Measurements from ENCODE around the gene ZNF260. TPM values are rescaled to one million over a fixed set of nuclear protein-coding genes. Genes with fewer than 3 reads are reported as not detected.

The ZNF260 gene
- total RNA-seq, 1 donor from 2014 or later, result 6.6 TPM

DNA sequence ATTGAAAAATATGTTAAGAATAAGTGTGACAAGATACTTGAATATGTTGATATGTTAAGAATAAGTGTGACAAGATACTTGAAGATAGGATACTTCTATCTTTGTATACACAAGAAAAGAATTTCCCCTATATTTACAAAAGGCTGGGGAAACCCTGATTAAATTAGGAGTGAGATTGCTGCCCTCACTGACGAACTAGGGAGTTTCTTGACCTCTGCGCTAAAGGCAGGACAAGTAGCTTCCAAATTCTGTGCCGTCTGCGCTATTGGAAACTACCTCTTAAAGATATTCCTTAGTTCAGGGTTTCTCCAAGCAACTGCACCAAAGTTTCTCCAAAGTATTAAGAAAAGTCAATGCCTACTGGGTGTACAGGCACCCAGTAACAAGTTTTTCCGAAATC lies 730 bp downstream of the ZNF260 start:
- no peak for FAIRE-seq
- TF ChIP-seq, protein P1, sequence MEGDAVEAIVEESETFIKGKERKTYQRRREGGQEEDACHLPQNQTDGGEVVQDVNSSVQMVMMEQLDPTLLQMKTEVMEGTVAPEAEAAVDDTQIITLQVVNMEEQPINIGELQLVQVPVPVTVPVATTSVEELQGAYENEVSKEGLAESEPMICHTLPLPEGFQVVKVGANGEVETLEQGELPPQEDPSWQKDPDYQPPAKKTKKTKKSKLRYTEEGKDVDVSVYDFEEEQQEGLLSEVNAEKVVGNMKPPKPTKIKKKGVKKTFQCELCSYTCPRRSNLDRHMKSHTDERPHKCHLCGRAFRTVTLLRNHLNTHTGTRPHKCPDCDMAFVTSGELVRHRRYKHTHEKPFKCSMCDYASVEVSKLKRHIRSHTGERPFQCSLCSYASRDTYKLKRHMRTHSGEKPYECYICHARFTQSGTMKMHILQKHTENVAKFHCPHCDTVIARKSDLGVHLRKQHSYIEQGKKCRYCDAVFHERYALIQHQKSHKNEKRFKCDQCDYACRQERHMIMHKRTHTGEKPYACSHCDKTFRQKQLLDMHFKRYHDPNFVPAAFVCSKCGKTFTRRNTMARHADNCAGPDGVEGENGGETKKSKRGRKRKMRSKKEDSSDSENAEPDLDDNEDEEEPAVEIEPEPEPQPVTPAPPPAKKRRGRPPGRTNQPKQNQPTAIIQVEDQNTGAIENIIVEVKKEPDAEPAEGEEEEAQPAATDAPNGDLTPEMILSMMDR (IDR thresholded peaks at IDR 0.05; ENCODE audit: insufficient read depth, low read length, severe bottlenecking), result no peak
- no peaks in the 10 kb centered on the region for H3K36me3 ChIP-seq (ENCODE audit: control insufficient read depth, insufficient read depth, low read length)
- no peaks in the 10 kb centered on the region for H3K27me3 ChIP-seq (ENCODE audit: control insufficient read depth, insufficient read depth, low read length)
- H3K4me3 ChIP-seq (ENCODE audit: low read depth, low read length), result peak overlapping the region; percentile 89
- peak; percentile 17 for DNase-seq (ENCODE audit: low read depth)

DNA sequence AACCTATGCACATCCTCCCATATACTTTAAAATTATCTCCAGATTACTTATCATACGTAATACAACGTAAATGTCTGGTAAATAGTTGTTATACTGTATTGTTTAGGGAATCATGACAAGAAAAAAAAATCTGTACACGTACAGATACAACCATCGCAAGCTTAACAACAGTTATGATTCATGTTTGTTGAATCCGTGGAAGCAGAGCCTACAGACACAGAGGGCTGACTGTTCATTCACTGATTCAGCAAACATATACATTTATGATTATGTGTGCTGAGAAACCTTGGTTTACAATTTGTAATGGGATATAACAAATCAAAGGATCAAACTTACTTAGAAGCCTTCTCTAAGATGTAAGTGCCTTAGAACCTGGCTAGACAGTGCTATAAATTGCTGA lies 1.5 kb downstream of the ZNF260 start:
- H3K4me3 ChIP-seq (ENCODE audit: low read depth, low read length), result no peak overlapping the region

DNA sequence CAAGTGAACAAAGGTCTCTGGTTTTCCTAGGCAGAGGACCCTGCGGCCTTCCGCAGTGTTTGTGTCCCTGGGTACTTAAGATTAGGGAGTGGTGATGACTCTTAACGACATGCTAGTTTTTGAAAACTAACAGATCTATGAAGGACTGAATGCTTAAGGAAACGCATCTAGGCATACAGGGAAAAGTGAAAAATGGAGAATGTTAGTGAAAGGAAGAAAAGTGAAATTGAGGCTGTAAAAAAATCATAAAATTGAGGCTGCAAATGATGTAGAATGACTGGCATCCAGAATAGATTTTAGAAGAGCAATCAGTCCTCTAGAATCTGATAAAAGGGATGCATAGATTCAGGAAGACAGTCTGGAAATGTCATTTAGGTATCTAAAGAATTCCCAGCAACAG lies 3.5 kb downstream of the ZNF260 start:
- Histone ChIP-seq H3K36me3 (ENCODE audit: control insufficient read depth, insufficient read depth, low read length) (peaks cover 1% of the 10 kb centered on the region), H3K27me3 (ENCODE audit: control insufficient read depth, insufficient read depth, low read length) (no peaks in the 10 kb centered on the region), H3K4me3 (ENCODE audit: low read depth, low read length) (no peak overlapping the region)
- no peak for FAIRE-seq
- DNase-seq (ENCODE audit: low read depth), result no peak
- TF ChIP-seq, protein P1 (IDR thresholded peaks at IDR 0.05; ENCODE audit: insufficient read depth, low read length, severe bottlenecking), result no peak

More for the DNA sequence above, 1.5 kb downstream of the ZNF260 start:
- Histone ChIP-seq H3K27me3 (ENCODE audit: control insufficient read depth, insufficient read depth, low read length) (no peaks in the 10 kb centered on the region), H3K36me3 (ENCODE audit: control insufficient read depth, insufficient read depth, low read length) (no peaks in the 10 kb centered on the region)
- peak; percentile 30 for DNase-seq (ENCODE audit: low read depth)
- TF ChIP-seq, protein P1 (IDR thresholded peaks at IDR 0.05; ENCODE audit: insufficient read depth, low read length, severe bottlenecking), result no peak
- FAIRE-seq, result no peak

DNA sequence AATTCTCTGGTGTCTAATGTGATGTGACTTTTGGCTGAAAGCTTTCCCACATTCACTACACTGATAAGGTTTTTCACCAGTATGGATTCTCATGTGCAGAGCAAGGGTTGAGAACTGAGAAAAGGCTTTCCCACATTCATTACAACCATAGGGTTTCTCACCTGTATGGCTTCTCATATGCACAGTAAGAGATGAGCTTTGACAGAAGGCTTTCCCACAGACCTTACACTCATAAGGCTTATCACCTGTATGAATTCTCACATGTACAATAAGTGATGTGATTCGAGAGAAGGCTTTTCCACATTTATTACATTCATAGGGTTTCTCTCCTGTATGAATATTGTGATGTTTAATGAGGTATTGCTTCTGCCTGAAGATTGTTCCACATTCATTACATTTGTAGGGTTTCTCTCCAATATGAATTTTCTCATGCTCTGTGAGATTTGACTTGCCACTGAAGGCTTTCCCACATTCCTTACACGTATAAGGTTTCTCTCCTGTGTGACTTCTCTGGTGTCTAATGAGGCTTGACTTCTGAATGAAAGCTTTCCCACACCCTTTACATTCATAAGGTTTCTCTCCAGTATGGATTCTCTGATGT lies 14.0 kb downstream of the ZNF260 start:
- DNase-seq (ENCODE audit: low read depth) (no peak), FAIRE-seq (no peak)
- Histone ChIP-seq H3K36me3 (ENCODE audit: control insufficient read depth, insufficient read depth, low read length) (peaks cover 9% of the 10 kb centered on the region), H3K27me3 (ENCODE audit: control insufficient read depth, insufficient read depth, low read length) (no peaks in the 10 kb centered on the region), H3K4me3 (ENCODE audit: low read depth, low read length) (no peak overlapping the region)
- TF ChIP-seq, protein P1 (IDR thresholded peaks at IDR 0.05; ENCODE audit: insufficient read depth, low read length, severe bottlenecking), result no peak

DNA sequence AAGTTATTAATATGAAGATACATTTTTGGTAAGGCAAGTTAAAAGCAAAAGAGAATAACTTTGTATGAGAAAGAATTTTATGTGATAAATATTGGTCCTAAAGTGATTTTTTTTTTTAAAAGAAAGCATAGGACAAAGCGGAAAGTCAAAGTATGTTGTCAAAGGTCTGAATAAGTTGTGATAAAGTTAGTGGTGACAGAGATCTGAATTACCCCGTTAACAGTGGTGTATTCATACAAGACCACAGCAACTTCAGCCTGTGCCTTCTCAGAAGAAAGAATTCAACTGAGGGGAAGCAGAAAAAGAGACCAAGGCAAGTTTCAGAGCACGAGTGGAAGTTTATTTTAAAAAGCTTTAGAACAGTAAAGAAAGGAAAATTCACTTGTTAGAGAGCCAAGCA lies 19.7 kb downstream of the ZNF260 start:
- H3K36me3 ChIP-seq (ENCODE audit: control insufficient read depth, insufficient read depth, low read length), result no peaks in the 10 kb centered on the region
- TF ChIP-seq, protein P1 (IDR thresholded peaks at IDR 0.05; ENCODE audit: insufficient read depth, low read length, severe bottlenecking), result no peak
- no peak overlapping the region for H3K4me3 ChIP-seq (ENCODE audit: low read depth, low read length)
- H3K27me3 ChIP-seq (ENCODE audit: control insufficient read depth, insufficient read depth, low read length), result no peaks in the 10 kb centered on the region
- no peak for DNase-seq (ENCODE audit: low read depth)
- no peak for FAIRE-seq

DNA sequence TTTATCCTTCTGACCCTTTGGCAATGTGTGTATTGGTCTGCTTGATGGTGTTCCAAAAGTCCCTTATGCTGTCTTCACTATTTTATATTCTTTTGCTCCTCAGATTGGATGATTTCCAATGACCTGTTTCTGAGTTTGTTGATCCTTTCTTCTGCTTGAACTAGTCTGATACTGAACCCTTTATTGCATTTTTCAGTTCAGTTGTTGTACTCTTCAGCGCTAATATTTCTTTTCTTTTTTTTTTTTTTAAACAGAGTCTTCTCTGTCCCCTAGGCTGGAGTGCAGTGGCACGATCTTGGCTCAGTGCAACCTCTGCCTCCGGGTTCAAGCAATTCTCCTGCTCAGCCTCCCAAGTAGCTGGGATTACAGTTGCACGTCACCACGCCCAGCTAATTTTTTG lies 26.1 kb downstream of the ZNF260 start:
- no peak overlapping the region for H3K4me3 ChIP-seq (ENCODE audit: low read depth, low read length)
- TF ChIP-seq, protein P1 (IDR thresholded peaks at IDR 0.05; ENCODE audit: insufficient read depth, low read length, severe bottlenecking), result no peak
- no peak for DNase-seq (ENCODE audit: low read depth)
- no peak for FAIRE-seq
- H3K27me3 ChIP-seq (ENCODE audit: control insufficient read depth, insufficient read depth, low read length), result no peaks in the 10 kb centered on the region
- H3K36me3 ChIP-seq (ENCODE audit: control insufficient read depth, insufficient read depth, low read length), result no peaks in the 10 kb centered on the region
